Karpas-422 (cell line): ENCODE results near the gene RNF225. TPM values are rescaled to one million over a fixed set of nuclear protein-coding genes. Genes with fewer than 3 reads are reported as not detected.

Source experiments
- DNase-seq: peaks from one replicate; pipeline ENCODE4 v3.0.0-alpha.2; 2015
- H2AFZ ChIP-seq: fragments of 200-600 bp; sonication (generic); 2 replicates; pipeline ENCODE4 v1.6.1; 2014; ENCODE audit warnings: antibody characterized with exemption, low read length, mixed read lengths
- H3K27ac ChIP-seq: fragments of 200-600 bp; sonication (generic); 2 replicates; pipeline ENCODE4 v1.5.1; 2014; ENCODE audit warnings: mild to moderate bottlenecking, low read length, moderate library complexity
- H3K27me3 ChIP-seq: fragments of 200-600 bp; sonication (generic); 2 replicates; pipeline ENCODE4 v1.6.1; 2014; ENCODE audit warnings: low read length, mixed read lengths
- H3K36me3 ChIP-seq: fragments of 200-600 bp; sonication (generic); 2 replicates; pipeline ENCODE4 v1.6.1; 2014; ENCODE audit warnings: low read length, mixed read lengths; ENCODE audit not compliant: insufficient read depth
- H3K4me1 ChIP-seq: fragments of 200-600 bp; sonication (generic); 2 replicates; pipeline ENCODE4 v1.6.1; 2014; ENCODE audit warnings: mild to moderate bottlenecking, low read length, mixed read lengths
- H3K4me2 ChIP-seq: fragments of 200-600 bp; sonication (generic); 2 replicates; pipeline ENCODE4 v1.6.1; 2014; ENCODE audit warnings: low read length, low read depth, mild to moderate bottlenecking; ENCODE audit not compliant: poor library complexity, severe bottlenecking
- H3K4me3 ChIP-seq: fragments of 200-600 bp; sonication (generic); 2 replicates; pipeline ENCODE4 v1.5.1; 2014; ENCODE audit warnings: mild to moderate bottlenecking, antibody characterized with exemption, low read length, mixed read lengths
- H3K79me2 ChIP-seq: fragments of 200-600 bp; sonication (generic); 2 replicates; pipeline ENCODE4 v1.6.1; 2014; ENCODE audit warnings: mild to moderate bottlenecking, low read length, mixed read lengths
- H3K9ac ChIP-seq: fragments of 200-600 bp; sonication (generic); 2 replicates; pipeline ENCODE4 v1.6.0; 2014; ENCODE audit warnings: low read length
- H3K9me2 ChIP-seq: fragments of 200-600 bp; sonication (generic), shearing (Covaris generic); replicated peaks from 2 replicates; pipeline ENCODE4 v1.6.0; 2014; ENCODE audit warnings: mild to moderate bottlenecking, low read length, moderate library complexity; ENCODE audit not compliant: insufficient read depth
- H3K9me3 ChIP-seq: fragments of 300-700, 200-600 bp; sonication (generic); 2 replicates; pipeline ENCODE4 v1.6.1; 2014; ENCODE audit warnings: low read length, mixed read lengths
- H4K20me1 ChIP-seq: fragments of 200-600 bp; sonication (generic); 2 replicates; pipeline ENCODE4 v1.6.1; 2014; ENCODE audit warnings: mild to moderate bottlenecking, antibody characterized with exemption, low read length, low read depth; ENCODE audit not compliant: insufficient read depth
- total RNA-seq: library from RNA; depleted of rRNA; stranded (reverse); fragments of >200 nt; shearing (Covaris generic); gene quantifications from 2 replicates; pipeline ENCODE4 v1.2.3, GENCODE V29; 2014; ENCODE audit warnings: low replicate concordance

RNF225 gene
- total RNA-seq, 1 experiment from 2014 or later = 0.97 TPM

- H3K4me3 ChIP-seq = no peak overlapping the region
- H4K20me1 ChIP-seq = no peaks in the 10 kb centered on the region
- H3K27me3 ChIP-seq = no peaks in the 10 kb centered on the region
- no peaks in the 10 kb centered on the region for H3K9me2 ChIP-seq
- peaks cover 15% of the 10 kb centered on the region for H3K4me1 ChIP-seq
- no peak for DNase-seq
- no peak overlapping the region for H2AFZ ChIP-seq
- H3K9me3 ChIP-seq = no peaks in the 10 kb centered on the region
- H3K4me2 ChIP-seq = no peak overlapping the region
- peaks cover 27% of the 10 kb centered on the region for H3K79me2 ChIP-seq
- H3K36me3 ChIP-seq = no peaks in the 10 kb centered on the region
- no peak overlapping the region for H3K27ac ChIP-seq
- no peak overlapping the region for H3K9ac ChIP-seq
Observed at GRCh38 chr19:58351990-58352755, 43.3 kb upstream of the RNF225 start.

GRCh38 chr19:58352760-58353671 is 42.4 kb upstream of the RNF225 start, which contains the start of gene A1BG:
A1BG (minus strand) TSS chr19:58353492; CDS start chr19:58353437, 55 bp downstream.
- no peaks in the 10 kb centered on the region for H3K9me3 ChIP-seq
- H3K4me2 ChIP-seq = no peak within 1 kb of the TSS
- H4K20me1 ChIP-seq = no peaks in the 10 kb centered on the region
- H3K4me3 ChIP-seq = no peak within 1 kb of the TSS
- H3K4me1 ChIP-seq = peaks cover 12% of the 10 kb centered on the region
- no peaks in the 10 kb centered on the region for H3K27me3 ChIP-seq
- no peak within 1 kb of the TSS for H3K27ac ChIP-seq
- no peaks in the 10 kb centered on the region for H3K36me3 ChIP-seq
- DNase-seq = no peak
- no peaks in the 10 kb centered on the region for H3K9me2 ChIP-seq
- H3K9ac ChIP-seq = no peak within 1 kb of the TSS
- peaks cover 23% of the 10 kb centered on the region for H3K79me2 ChIP-seq
- no peak within 1 kb of the TSS for H2AFZ ChIP-seq

- H3K4me3 ChIP-seq = no peak overlapping the region
- H3K4me1 ChIP-seq = peaks cover 5% of the 10 kb centered on the region; the same call in 1 of the 2 replicates
- H3K27me3 ChIP-seq = no peaks in the 10 kb centered on the region
- no peaks in the 10 kb centered on the region for H4K20me1 ChIP-seq
- H3K4me2 ChIP-seq = no peak overlapping the region
- H3K27ac ChIP-seq = no peak overlapping the region
- H3K79me2 ChIP-seq = peaks cover 15% of the 10 kb centered on the region
- H2AFZ ChIP-seq = no peak overlapping the region
- H3K36me3 ChIP-seq = no peaks in the 10 kb centered on the region
- H3K9me3 ChIP-seq = no peaks in the 10 kb centered on the region
- H3K9me2 ChIP-seq = no peaks in the 10 kb centered on the region
- no peak for DNase-seq
- H3K9ac ChIP-seq = no peak overlapping the region
Observed at GRCh38 chr19:58353717-58354477, 41.6 kb upstream of the RNF225 start.

GRCh38 chr19:58354478-58355030 is 40.9 kb upstream of the RNF225 start:
- H3K4me1 ChIP-seq = no peaks in the 10 kb centered on the region
- no peak for DNase-seq
- no peaks in the 10 kb centered on the region for H4K20me1 ChIP-seq
- no peaks in the 10 kb centered on the region for H3K27me3 ChIP-seq
- H3K9me3 ChIP-seq = no peaks in the 10 kb centered on the region
- no peak overlapping the region for H3K4me2 ChIP-seq
- peaks cover 8% of the 10 kb centered on the region for H3K79me2 ChIP-seq
- H3K36me3 ChIP-seq = no peaks in the 10 kb centered on the region
- no peaks in the 10 kb centered on the region for H3K9me2 ChIP-seq
- no peak overlapping the region for H3K4me3 ChIP-seq
- no peak overlapping the region for H2AFZ ChIP-seq
- no peak overlapping the region for H3K9ac ChIP-seq
- H3K27ac ChIP-seq = no peak overlapping the region

DNA sequence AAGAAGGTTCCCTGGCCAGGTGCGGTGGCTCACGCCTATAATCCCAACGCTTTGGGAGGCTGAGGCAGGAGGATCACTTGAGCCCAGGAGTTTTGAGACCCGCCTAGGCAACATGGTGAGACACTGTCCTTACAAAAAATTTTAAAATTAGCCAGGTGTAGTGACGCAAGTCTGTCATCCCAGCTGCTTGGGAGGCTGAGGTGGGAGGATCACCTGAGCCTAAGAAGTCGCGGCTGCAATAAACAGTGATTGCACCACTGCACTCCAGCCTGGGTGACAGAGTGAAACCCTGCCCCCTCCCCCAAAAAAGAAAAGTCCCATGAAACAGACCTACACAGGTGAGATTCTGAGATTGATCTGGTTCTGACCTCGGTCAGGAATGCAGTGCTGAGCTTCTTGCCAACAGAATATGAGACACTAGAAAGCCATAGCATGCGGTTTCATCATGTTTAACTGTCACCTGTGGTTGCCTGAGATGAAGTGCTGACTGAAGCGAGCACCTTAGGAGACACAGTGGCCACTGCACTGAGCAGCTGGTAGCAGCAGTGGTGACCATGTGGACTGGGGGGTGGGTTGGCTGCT is 40.1 kb upstream of the RNF225 start:
- Histone ChIP-seq H3K79me2 (0 out of 2 replicates have a peak, but pooled peaks cover 5% of the 10 kb centered on the region), H3K9me2 (no peaks in the 10 kb centered on the region), H2AFZ (no peak overlapping the region), H4K20me1 (no peaks in the 10 kb centered on the region), H3K9me3 (no peaks in the 10 kb centered on the region), H3K36me3 (no peaks in the 10 kb centered on the region), H3K27ac (no peak overlapping the region), H3K27me3 (no peaks in the 10 kb centered on the region), H3K4me3 (no peak overlapping the region), H3K4me1 (no peaks in the 10 kb centered on the region), H3K4me2 (no peak overlapping the region), H3K9ac (no peak overlapping the region)
- no peak for DNase-seq

- Histone ChIP-seq H3K4me1 (peaks cover 3% of the 10 kb centered on the region), H3K36me3 (no peaks in the 10 kb centered on the region), H3K9me2 (no peaks in the 10 kb centered on the region), H3K9ac (no peak overlapping the region), H3K4me2 (no peak overlapping the region), H3K9me3 (no peaks in the 10 kb centered on the region), H3K27me3 (no peaks in the 10 kb centered on the region), H2AFZ (no peak overlapping the region), H3K79me2 (peaks cover 3% of the 10 kb centered on the region; the same call in 1 of the 2 replicates), H3K4me3 (no peak overlapping the region), H4K20me1 (no peaks in the 10 kb centered on the region), H3K27ac (no peak overlapping the region)
- DNase-seq = no peak
Observed at GRCh38 chr19:58355908-58356765, 39.3 kb upstream of the RNF225 start.
